Large intestine (tissue), 3 donors: ENCODE measurements around the gene RCN2. TPM values are rescaled to one million over a fixed set of nuclear protein-coding genes. Genes with fewer than 3 reads are reported as not detected.
A peak's percentile ranks its signal among the peaks of the same experiment; 100 is the strongest.

ENCODE experiments used
- DNase-seq, 2 donors: peaks; one replicate each; pipeline versions ENCODE4 v3.0.0 to v3.0.0-alpha.2; 2013
- H3K27ac ChIP-seq: one replicate; pipeline ENCODE4 v1.5.1; 2013; ENCODE audit warnings: low read length
- H3K27me3 ChIP-seq: 2 replicates; pipeline ENCODE4 v1.6.1; 2013; ENCODE audit warnings: low read length; ENCODE audit not compliant: control insufficient read depth, insufficient read depth
- H3K36me3 ChIP-seq: 2 replicates; pipeline ENCODE4 v1.6.1; 2013; ENCODE audit warnings: low read length; ENCODE audit not compliant: control insufficient read depth, insufficient read depth
- H3K4me1 ChIP-seq: one replicate; pipeline ENCODE4 v1.6.1; 2013; ENCODE audit warnings: low read length; ENCODE audit not compliant: control insufficient read depth, insufficient read depth
- H3K4me3 ChIP-seq: one replicate; pipeline ENCODE4 v1.5.1; 2013; ENCODE audit warnings: low read length
- H3K9me3 ChIP-seq: one replicate; pipeline ENCODE4 v1.6.1; 2013; ENCODE audit warnings: mild to moderate bottlenecking, low read depth, low read length, moderate library complexity; ENCODE audit not compliant: control insufficient read depth
- WGBS: methylation state at CpG from one replicate; pipeline ENCODE4 v1.1.5; 2013; ENCODE audit warnings: low lambda C conversion rate; ENCODE audit not compliant: insufficient coverage; 5-methylcytosine and 5-hydroxymethylcytosine counted together
- polyA plus RNA-seq: library from polyadenylated mRNA; unstranded; fragments of 120-200 nt; gene quantifications from one replicate; pipeline ENCODE4 v1.2.1, GENCODE V29; 2013

The RCN2 gene
- polyA plus RNA-seq, 1 donor: 80.1 TPM

GRCh38 chr15:76901965-76902364 lies 29.6 kb upstream of the RCN2 start:
- Histone ChIP-seq H3K4me1 (peaks cover 17% of the 10 kb centered on the region), H3K27ac (no peak overlapping the region), H3K27me3 (no peaks in the 10 kb centered on the region), H3K4me3 (no peak overlapping the region), H3K9me3 (peaks cover 7% of the 10 kb centered on the region), H3K36me3 (no peaks in the 10 kb centered on the region)
- WGBS: 100% methylated on average over 1 of the region's 2 CpGs
- DNase-seq: no peak

- peaks cover 17% of the 10 kb centered on the region for H3K4me1 ChIP-seq
- DNase-seq: peak in 1 of 2 donors; percentile 41
- no peaks in the 10 kb centered on the region for H3K27me3 ChIP-seq
- no peak overlapping the region for H3K4me3 ChIP-seq
- peak overlapping the region; percentile 98 for H3K27ac ChIP-seq
- no peaks in the 10 kb centered on the region for H3K36me3 ChIP-seq
- peaks cover 7% of the 10 kb centered on the region for H3K9me3 ChIP-seq
These were observed 28.3 kb upstream of the RCN2 start for GRCh38 chr15:76903251-76903681.

- DNase-seq: peak; percentile 61 to 89
- Histone ChIP-seq H3K27ac (peak overlapping the region; percentile 98), H3K36me3 (no peaks in the 10 kb centered on the region), H3K4me3 (peak overlapping the region; percentile 91), H3K9me3 (peaks cover under 1% of the 10 kb centered on the region), H3K27me3 (no peaks in the 10 kb centered on the region), H3K4me1 (peaks cover 17% of the 10 kb centered on the region)
- WGBS: no CpG with 5 or more reads among the region's 29 CpGs
These were observed 27.0 kb upstream of the RCN2 start for GRCh38 chr15:76904461-76905012.

DNA sequence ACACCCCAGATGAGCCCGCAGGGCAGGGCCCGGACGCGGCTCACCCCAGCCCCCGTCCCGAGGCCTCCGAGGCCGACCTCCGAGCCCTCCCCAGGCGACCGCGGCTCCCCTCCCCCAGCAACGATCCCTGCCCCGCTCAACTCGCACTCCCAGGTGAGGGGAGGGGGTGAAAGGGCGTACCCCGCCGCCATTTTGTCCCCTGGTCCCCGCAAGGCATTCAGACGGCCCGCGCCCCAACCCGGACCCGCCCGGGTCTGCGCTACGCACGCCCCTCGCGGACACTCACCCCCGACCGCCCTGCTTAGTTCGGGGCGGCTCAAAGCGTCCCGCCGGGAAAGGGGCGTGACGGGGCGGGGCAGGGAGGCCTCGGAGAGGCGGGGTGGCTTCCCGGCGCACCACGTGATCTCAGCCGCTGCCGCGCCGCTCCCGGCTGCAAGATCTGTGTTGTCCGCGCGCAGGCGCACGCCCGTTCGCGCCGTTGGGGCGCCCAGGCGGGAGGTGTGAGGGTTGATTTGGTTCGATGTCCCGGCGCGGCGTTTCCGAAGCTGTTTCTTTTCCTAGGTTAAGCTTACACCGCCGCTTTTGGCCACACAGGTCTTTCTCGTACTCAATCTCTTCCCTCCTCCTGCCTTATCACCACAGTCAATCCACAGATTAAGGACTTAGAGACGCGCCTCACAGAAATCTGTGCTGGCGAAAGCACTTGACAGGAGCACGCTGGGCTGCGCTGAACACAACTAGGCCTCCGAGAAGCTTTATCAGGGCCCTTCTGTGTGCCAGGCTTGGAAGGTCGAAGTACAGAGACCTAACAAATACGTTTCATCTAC lies 26.3 kb upstream of the RCN2 start, which contains the start of gene SCAPER:
Gene SCAPER, minus strand, starts transcription at position 328 of the 827 bp plus-strand sequence. CDS start 21,523 bp downstream, outside the sequence.
- no CpG with 5 or more reads among the region's 78 CpGs for WGBS
- H3K4me3 ChIP-seq: peak within 1 kb of the TSS; percentile 91
- no peaks in the 10 kb centered on the region for H3K27me3 ChIP-seq
- H3K4me1 ChIP-seq: peaks cover 17% of the 10 kb centered on the region
- no peaks in the 10 kb centered on the region for H3K36me3 ChIP-seq
- H3K27ac ChIP-seq: peak within 1 kb of the TSS; percentile 98
- peak; percentile 94 to 97 for DNase-seq
- no peaks in the 10 kb centered on the region for H3K9me3 ChIP-seq

GRCh38 chr15:76905855-76906254 lies 25.7 kb upstream of the RCN2 start:
- 0% methylated on average over 2 of the region's 9 CpGs for WGBS
- peaks cover 13% of the 10 kb centered on the region for H3K4me1 ChIP-seq
- peak overlapping the region; percentile 98 for H3K27ac ChIP-seq
- no peaks in the 10 kb centered on the region for H3K36me3 ChIP-seq
- no peaks in the 10 kb centered on the region for H3K9me3 ChIP-seq
- no peaks in the 10 kb centered on the region for H3K27me3 ChIP-seq
- no peak for DNase-seq
- H3K4me3 ChIP-seq: peak overlapping the region; percentile 91

DNA sequence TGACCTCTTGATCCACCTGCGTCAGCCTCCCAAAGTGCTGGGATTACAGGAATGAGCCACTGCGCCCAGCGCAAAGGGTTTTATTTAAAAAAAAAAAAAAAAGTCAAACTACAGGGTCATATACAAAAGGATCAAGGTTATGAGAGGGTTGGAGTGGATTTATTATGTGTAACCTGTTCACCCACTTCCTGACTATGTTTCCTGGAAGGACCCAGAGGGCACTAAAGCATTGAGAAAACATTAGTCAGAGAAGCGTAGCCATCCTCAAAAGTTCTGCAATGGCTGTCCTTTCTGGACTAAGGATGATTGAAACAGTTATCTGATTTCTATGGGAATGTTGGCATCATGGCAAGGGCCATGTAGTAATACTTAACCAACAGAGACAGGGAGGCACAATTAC lies 19.1 kb upstream of the RCN2 start:
- DNase-seq: no peak
- Histone ChIP-seq H3K9me3 (no peaks in the 10 kb centered on the region), H3K27ac (no peak overlapping the region), H3K27me3 (no peaks in the 10 kb centered on the region), H3K4me3 (no peak overlapping the region), H3K36me3 (no peaks in the 10 kb centered on the region), H3K4me1 (no peaks in the 10 kb centered on the region)
- whole genome bisulfite sequencing: no CpG with 5 or more reads among the region's 4 CpGs

GRCh38 chr15:76913737-76914136 lies 17.8 kb upstream of the RCN2 start:
- no peaks in the 10 kb centered on the region for H3K9me3 ChIP-seq
- no peaks in the 10 kb centered on the region for H3K36me3 ChIP-seq
- H3K4me3 ChIP-seq: no peak overlapping the region
- H3K27me3 ChIP-seq: no peaks in the 10 kb centered on the region
- no peak for DNase-seq
- no peaks in the 10 kb centered on the region for H3K4me1 ChIP-seq
- WGBS: no CpG with 5 or more reads among the region's 2 CpGs
- H3K27ac ChIP-seq: no peak overlapping the region

GRCh38 chr15:76916369-76916768 lies 15.2 kb upstream of the RCN2 start:
- Histone ChIP-seq H3K27me3 (no peaks in the 10 kb centered on the region), H3K9me3 (no peaks in the 10 kb centered on the region), H3K36me3 (no peaks in the 10 kb centered on the region), H3K4me3 (no peak overlapping the region), H3K27ac (no peak overlapping the region), H3K4me1 (no peaks in the 10 kb centered on the region)
- no peak for DNase-seq
- no CpG with 5 or more reads among the region's 13 CpGs for WGBS

DNA sequence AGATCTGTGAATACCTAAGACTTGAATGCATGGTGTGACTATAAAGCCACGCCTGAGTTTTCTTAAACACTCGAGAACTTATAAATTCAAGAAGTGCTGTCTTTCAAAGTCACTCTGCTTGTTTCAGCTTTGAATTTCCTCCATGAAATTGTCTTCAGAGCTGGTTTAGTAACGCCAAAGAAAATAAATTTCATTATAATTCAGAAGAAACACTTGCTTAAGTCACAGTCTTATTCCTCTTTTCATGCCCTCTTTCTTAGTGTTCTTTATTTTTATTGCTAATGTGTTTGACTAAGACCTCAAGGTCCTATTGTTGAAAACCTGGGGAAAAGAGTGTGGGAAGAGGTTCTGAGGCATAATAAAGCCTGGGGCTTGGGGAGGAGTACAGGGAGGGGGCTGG lies 3.3 kb upstream of the RCN2 start:
- no peak overlapping the region for H3K27ac ChIP-seq
- no peak for DNase-seq
- peaks cover 17% of the 10 kb centered on the region for H3K4me1 ChIP-seq
- H3K4me3 ChIP-seq: no peak overlapping the region
- H3K27me3 ChIP-seq: no peaks in the 10 kb centered on the region
- WGBS: 67% methylated on average over 2 of the region's 3 CpGs
- H3K36me3 ChIP-seq: no peaks in the 10 kb centered on the region
- no peaks in the 10 kb centered on the region for H3K9me3 ChIP-seq

DNA sequence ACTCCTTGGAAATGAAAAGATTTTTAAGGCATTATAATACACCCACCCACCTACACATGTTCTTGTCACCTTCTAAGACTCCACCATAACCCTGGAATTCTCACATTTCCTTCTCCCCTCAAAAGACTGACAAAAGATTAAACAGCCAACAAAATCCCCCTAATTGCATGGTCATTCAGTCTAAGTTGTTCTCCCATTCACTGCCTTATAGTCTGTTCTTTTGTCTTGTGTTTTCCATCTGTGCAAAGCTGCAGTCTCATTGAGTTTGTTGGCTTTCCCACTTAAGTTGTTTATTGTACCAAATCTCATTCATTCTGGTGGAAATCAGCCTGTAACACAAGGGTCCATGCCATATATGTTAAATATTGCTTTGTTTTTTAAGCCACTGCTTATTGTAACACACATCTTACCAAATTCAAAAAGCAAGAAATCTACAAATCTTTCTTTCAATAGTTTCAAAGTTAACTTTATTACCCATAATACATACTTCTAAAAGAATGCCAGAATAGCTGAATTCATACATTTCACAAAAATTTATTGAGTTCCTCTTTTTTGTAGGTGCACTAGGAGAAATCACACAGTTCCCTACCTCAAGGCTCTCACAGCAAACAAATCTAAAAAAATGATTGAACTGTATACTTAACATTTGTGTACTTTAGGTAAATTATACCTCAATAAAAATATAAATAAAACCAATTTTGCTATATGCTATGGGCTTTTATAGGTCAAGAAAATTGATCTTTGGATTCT lies 2.4 kb upstream of the RCN2 start:
- DNase-seq: no peak
- H3K4me1 ChIP-seq: peaks cover 17% of the 10 kb centered on the region
- H3K9me3 ChIP-seq: no peaks in the 10 kb centered on the region
- no peaks in the 10 kb centered on the region for H3K27me3 ChIP-seq
- no peak overlapping the region for H3K4me3 ChIP-seq
- H3K36me3 ChIP-seq: peaks cover 4% of the 10 kb centered on the region
- no peak overlapping the region for H3K27ac ChIP-seq
